G401 (cell line): ENCODE data around the gene C1orf105. TPM values are rescaled to one million over a fixed set of nuclear protein-coding genes. Genes with fewer than 3 reads are reported as not detected.
"Not testable (repeated sequence)": the region's sequence is repeated elsewhere in the genome, so short reads cannot be mapped to it uniquely, and the experiment has no call there.

Experiments used
- DNase-seq: peaks from one replicate; pipeline ENCODE4 v3.0.0-alpha.2; 2015; ENCODE audit warnings: low spot score
- in situ Hi-C: cut with HindIII; loops from 2 replicates; pipeline ENCODE4 v1.10.0; 2016; ENCODE audit warnings: low sequenced_read_pairs, mixed read lengths
- total RNA-seq: library from RNA; depleted of rRNA; stranded (reverse); fragments of >200 nt; shearing (Covaris generic); gene quantifications from 2 replicates; pipeline ENCODE4 v1.2.3, GENCODE V29; 2014

The C1orf105 gene
- total RNA-seq, 1 experiment from 2014 or later: not detected

DNA sequence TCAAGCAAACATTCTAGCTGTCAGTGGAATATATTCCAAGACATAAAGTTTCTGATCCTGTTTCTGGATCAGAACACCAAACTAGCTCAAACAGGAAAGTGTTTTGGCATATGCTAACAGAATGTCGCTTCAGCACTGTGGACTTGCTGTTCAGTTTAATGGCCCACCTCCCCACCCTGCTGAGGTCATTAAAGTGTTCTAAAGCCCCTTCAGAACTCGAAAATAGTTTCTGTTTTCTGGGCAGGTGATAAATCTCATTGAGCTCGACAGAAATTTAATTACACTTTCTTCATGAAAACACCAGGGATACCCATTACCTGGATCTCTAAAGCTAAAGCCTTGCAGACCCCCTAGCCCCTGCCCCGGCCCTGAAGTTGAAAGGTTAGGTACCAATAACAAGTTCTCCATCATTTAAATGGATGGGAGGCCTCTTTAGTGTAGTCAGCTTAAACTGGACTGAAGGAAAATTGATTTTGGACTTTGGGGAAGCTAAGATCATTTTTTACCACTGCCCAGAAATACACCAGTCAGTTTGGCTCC is 3.9 kb upstream of the C1orf105 start:
- in situ Hi-C loops: no loop called here

DNA sequence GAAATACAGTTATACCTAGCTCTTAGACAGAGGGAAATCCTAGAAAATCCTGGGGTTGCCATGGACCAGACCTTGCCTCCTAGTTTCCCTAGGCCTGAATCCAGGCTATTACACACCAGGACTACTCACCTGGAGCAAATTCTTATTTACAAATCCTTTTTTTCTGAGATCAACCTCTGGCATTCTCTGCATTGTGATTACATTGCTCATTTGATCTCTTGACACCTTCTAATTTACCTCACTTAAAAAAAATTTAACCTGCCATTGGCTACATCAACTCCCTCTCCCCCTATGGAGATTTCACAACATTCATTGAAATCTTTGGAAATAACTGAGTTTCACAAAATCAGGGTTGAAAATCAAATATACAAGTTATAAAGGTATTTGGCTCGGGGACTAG is 2.9 kb upstream of the C1orf105 start:
- in situ Hi-C loops: no loop called here
- DNase-seq: peak; percentile 68

More for the DNA sequence above, 3.9 kb upstream of the C1orf105 start:
- peak; percentile 65 for DNase-seq

DNA sequence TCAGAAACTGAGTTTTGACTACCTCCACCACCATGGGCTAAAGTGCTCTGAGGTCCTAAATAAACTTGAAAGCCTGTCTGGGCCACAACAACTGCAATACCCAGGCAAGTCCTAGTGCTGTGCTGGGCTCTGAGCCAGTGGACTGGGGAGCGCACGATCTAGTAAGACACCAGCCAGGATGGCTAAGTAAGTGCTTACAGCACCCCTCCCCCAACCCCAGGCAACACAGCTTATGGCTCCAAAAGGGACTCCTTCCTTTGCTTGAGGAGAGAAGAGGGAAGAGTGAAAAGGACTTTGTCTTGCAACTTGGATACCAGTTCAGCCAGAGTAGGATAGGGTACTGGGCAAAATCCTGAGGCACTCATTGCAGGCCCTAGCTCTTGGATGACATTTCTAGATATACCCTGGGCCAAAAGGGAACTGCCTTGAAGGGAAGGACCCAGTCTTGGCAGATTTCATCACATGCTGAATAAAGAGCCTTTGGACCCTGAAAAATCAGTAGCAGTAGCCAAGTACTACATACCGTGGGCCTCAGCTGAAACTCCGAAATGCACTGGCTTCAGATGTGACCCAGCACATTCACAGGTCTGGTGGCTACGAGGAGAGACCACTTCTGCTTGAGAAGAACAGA is 1.6 kb downstream of the C1orf105 start:
- no peak for DNase-seq
- in situ Hi-C loops: no loop called here

DNA sequence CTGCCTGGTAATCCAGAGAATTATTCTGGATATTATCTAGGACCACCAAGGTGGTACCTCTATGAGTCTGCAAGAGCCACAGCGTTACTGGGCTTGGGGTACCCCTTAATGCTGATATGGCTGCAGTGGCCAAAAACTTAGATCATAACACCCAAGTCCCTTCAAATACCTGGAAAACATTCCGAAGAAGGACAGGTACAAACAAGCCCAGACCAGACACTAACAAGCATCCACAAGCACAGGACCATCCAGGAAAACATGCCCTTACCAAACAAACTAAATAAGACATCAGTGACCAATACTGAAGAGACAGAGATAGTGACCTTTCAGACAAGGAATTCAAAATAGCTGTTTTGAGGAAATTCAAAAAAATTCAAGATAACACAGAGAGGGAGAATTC is 2.9 kb downstream of the C1orf105 start:
- no peak for DNase-seq
- in situ Hi-C loops: no loop called here

DNA sequence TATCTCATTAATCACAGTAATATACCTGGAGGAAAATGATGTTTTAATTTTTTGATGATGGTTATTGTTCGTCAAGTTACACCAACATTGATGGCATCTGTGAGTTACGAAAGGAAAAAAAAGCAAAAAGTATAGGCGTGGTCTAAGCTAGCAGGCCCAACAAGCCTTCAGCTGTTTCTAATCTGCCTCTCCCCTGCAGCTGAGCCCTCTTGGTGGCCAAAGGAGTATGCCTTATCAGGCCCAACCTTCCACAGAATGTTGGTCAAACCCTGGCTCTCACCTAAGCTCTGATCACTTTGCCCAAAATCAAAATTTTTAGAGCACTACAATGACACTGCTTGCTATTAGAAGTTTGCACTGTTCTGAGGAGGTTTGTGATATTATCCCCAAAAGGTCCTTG is 4.9 kb downstream of the C1orf105 start:
- in situ Hi-C loops: no loop called here
- no peak for DNase-seq

DNA sequence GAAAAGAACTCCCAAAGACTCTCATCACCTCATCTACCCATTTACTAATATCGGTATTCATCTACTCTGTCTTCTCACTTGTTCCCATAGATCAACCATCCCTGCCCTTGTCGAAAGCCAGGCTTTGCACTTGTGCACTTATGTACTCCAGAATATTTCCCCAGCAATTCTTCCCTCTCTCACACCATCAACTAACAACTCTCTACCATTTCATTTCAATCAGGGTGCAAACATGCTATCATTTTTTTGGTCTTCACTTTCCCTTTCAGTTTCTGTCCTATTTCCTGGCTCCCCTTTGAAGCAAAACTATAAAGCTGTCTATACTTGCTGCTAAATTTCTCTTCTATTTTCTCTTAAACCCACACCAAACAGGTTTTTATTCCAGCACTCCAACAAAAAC is 6.7 kb downstream of the C1orf105 start:
- no peak for DNase-seq
- in situ Hi-C loops: no loop called here

DNA sequence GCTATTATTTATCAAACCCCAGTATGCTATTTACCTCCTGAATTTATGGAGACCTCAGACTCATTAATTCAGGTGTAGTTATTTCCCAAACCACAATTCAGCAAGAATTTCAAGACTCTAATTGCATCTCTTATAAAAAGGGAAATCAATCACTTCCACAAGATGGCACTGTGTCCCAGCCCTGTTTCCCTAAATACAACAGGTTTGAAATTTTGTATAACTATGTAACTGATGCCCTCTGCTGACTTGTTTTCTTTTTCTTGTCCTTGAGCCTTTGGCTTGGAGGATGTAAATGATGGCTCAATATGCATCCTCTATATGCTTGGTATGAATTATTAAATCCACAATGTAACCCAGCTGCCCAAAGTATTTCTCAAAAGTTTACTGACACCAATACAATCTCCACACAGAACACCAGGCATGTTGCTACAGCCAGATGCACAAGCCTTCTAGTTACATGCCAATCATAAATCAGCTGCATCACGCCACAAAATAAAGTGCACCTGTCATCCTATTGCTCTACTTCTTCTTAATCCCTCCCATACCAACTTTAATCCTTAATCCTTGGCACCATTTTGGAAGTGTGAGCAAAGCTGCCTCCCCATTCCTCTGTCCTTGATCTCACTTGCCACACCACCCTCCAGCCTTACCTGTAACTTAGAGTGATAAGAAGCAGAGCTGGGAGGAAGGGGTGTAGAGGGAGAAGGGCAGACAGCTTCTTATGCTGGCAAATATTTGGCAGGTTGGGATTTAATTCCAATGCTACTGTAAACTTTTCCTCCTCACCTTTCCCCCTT is 9.0 kb downstream of the C1orf105 start:
- peak; percentile 71 for DNase-seq
- in situ Hi-C loops: no loop called here

DNA sequence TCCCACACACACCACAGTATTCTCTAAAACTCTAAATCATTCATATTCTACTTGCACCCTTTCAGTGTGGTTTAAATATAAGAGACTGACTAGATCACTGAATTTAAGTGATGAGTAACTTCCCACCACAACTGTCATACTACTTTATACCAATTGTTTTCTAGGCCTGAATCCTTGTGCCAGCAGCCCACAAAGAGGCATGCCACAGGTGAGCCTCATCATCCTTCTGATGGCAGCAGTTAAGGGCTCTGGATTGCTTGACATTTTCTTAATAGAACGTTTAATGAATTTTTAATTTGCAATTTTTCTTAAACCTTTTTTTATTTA is 9.6 kb downstream of the C1orf105 start:
- DNase-seq: no peak
- in situ Hi-C loops: no loop called here

DNA sequence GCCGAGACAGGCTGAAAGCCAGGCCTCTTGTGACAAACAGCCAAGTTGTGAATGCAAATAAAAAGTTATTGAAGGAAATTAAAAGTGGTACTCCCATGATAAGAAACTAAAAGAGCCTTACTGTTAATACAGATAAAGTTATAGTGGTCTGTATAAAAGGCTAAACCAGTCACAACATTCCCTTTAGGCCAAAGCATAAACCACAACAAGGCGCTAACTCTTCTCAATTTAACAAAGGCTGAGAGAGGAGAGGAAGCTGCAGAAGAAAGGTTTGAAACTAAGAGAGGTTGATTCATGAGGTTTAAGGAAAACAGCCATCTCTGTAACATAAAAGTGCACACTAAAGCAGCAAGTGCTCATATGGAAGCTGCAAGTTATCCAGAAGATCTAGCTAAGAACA is 10.7 kb downstream of the C1orf105 start:
- no peak for DNase-seq
- in situ Hi-C loops: no loop called here

DNA sequence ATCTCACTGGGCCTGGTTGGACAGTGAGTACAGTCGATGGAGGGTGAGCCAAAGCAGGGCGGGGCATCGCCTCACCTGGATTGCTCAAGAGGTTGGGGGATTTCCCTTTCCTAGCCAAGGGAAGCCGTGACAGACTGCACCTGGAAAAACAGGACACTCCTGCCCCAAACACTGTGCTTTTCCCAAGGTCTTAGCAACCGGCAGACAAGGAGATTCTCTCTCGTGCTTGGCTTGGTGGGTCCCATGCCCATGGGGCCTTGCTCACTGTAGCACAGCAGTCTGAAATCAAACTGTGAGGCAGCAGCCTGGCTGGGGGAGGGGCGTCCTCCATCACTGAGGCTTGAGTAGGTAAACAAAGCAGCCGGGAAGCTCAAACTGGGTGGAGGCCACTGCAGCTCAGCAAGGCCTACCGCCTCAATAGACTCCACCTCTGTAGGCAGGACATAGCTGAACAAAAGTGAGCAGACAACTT is 11.3 kb downstream of the C1orf105 start:
- no peak for DNase-seq
- in situ Hi-C loops: no loop called here

DNA sequence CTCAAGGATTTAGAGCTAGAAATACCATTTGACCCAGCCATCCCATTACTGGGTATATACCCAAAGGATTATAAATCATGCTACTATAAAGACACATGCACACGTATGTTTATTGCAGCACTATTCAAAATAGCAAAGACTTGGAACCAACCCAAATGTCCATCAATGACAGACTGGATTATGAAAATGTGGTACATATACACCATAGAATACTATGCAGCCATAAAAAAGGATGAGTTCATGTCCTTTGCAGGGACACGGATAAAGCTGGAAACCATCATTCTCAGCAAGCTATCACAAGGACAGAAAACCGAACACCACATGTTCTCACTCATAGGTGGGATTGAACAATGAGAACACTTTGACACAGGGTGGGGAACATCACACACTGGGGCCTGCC is 16.7 kb downstream of the C1orf105 start:
- in situ Hi-C loops, DNase-seq: not testable (repeated sequence)

DNA sequence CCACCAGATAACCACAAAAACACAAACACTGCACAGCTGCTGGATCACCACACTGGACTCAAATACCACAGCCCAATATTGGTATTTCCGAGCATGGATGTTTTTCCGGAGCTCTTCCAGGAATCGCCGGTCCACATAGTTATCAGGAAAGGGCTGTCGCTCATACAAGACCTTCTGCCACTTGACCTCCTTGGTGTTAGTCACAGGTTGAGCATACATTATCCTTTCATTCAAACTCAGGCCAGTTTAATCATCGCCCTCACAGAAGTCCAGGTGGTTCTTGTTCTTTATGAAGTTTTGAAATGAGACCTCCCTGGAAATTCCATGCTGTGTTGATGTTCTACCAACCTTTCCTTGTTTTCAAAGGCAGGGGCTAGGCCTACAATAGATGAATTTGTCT is 21.9 kb downstream of the C1orf105 start:
- in situ Hi-C loops: no loop called here
- no peak for DNase-seq

DNA sequence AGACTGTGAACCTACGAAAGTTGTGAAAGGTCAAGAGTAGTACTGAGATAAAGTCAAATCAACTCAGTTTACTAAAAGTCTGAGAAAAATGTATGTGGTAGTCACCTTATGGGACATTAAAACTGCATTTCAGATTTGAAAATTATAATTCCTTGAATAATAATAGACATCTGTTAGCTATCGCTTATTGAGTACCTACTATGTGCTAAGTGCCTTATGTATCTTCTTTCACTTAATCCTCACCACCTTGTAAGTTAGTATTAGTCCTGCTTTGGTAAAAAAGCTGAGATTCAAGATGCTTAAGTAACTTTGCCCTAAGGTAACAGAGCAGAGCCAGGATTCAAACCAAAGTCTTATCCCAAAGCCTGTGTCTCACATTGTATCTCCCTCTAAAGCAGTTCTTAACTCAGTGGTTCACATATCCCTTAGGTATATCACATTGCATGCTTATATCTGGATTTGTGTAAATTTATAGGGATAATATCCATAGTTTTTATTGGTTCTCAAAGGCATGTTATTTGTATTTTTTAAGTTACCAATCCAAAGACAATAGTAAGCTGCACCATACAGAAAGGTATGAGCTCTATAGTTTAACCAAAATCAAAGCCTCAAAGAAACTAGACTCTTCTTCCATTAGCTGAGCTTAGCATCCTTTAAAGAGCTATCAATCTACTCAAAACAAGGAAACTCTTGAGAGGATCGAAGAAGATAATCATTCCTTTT is 22.5 kb downstream of the C1orf105 start:
- in situ Hi-C loops: no loop called here
- DNase-seq: no peak

DNA sequence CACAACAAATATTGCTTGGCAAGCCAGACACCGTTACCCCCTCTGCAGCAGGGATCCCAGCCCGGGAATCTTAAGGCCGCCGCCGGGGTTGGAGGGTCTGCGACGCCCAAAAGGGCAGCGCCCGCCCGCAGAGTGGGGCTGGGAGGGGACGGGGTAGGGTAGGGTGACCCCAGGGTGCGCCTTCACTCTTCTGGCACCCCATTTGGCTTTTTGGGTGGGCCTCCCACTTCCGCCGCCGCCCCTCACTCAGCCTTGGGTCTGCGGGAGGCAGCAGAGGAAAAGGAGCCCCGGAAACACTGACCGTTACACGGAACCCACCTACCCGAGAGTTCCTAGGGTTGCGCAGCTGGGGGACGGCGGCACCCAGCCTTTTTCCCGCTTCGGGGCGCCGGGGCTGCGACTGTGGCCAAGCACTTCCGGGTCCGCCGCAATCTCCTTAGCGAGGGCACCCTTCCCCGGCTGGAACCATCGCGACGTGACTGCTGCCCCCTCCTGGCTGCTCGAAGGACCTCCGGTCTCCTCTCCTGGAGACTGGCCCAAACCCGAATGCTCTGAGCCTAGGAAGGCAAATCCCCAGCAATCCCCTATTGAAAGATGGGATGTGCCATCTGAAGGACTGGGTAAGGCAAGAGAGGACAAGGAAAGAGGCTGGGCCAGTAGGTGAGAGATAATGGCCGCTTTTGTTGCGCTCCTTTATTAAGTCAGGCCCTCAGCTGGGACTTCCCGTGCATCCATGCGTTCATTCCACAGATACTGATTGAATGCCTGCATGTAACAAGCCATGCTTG is 23.4 kb downstream of the C1orf105 start, which contains the start of gene PIGC:
PIGC (minus strand) TSS at position 404 of the 788 bp plus-strand sequence. CDS start 1,447 bp downstream, outside the sequence.
- in situ Hi-C loops: no loop called here
- DNase-seq: peak; percentile 87

DNA sequence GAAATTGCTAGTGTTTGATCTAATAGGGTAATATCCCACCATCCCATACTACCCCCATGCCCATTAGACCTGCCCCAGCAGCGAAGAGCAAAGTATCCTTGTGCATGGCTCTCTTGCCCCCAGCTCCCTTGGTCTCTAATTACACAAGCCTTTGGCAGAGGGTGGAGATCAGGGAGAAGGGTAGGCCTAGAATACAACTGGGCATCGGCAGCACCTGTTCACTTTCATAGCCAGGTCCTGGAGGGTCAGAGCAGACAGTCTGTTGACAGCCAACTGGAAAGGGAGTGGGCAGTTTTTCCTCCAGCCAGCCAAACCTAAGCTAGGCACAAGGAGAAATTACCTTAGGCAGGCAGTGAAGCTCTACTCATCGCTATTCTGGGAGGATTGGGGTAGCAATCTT is 26.1 kb downstream of the C1orf105 start:
- DNase-seq: no peak
- in situ Hi-C loops: no loop called here

DNA sequence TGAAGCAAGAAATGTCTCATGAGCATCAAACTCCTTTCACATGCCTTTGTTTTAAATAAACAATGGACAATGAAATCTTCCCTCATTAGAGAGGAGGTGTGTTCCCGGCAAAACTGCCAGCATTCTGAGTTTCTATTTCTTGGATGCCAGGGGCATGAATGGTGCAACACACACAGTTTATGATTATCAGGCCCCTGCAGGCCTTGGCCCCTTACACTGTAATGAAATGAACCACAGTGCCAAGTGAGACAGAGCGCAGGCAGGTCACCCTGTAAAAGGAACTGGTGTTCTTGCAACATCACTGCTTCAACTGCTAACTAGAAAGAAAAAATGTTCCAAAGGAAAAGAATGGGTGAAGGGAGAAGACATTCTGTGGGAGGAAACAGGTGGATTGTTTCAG is 27.2 kb downstream of the C1orf105 start:
- in situ Hi-C loops: no loop called here
- no peak for DNase-seq

DNA sequence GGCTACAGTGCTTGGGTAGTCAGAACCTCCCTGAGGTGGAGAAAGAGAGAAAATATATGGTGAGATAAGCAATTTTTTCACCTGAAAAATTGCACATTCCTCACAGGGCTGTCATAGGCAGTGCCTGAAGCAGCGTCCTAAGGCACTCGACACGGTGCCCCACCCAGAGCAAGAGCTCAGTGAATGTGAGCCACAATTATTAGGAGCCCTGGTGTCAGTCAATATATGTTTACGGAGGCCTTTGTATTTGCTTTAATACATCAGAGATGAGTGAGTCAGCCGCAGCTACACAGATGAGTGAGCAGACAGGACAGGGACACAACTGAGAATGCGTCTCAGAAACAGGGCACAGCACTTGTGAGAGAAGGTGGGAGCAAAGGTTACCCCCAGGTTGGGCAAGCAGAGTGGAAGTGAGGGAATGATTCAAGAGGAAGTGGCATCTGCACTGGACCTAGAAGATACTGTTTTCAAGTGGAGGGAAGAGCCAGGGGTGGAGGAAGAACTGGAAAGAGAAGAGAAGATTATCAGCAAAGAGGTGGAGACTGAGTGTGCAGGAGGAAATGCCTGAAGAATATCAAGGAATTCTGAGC is 28.6 kb downstream of the C1orf105 start:
- DNase-seq: no peak
- in situ Hi-C loops: no loop called here

DNA sequence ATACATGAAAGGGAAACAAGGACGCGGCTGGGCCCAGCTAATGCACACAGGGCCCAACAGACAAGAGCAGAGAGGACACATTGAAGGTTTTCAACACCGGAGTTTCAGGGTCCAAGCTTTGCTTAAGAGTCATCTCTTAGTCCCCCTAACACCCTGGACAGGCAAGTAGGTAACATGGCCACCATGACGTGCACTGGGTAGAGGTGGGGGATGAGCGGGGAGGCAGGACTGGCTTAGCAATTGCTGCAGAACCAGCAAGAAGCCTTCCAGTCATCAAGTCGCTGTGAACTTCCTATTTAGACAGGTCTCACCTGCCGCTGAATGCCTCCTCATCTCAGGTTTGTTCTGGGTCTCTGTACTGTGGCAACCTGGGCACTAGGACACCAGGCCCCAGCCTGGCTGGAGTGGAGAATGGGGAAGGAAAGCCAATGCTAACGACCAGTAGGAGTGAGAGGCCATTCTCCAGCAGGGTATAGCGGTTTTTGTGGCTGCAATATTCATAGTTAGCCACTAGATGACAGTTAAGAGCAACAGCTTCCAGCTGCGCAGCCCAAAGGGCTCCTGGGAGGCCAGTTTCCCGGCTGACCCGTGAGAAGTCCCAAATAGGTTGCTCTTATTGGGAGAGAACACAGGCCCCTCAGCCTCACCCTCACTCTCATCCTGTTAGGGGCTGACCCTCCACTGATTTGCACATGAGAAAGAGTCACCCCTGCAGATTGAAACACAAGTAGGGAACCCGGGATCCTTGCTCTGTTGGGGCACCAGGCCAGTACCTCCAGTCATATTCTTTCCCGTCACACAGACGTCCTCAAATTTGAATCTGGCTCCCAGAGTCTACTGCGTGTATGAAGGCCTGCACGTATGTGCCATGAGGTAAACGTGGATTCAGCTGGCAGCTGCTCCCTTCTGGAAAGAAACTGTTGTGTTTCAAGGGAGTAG is 29.4 kb downstream of the C1orf105 start:
- DNase-seq: peak; percentile 27
- in situ Hi-C loops: no loop called here
